ENCODE results near the gene ZBTB7C.

- TF ChIP-seq E2F4 (CRISPR knock-in tag; IDR thresholded peaks at IDR 0.05; ENCODE audit: low read depth) (no peak), ZBTB17 (CRISPR knock-in tag; IDR thresholded peaks at IDR 0.05) (no peak), TEAD1 (CRISPR knock-in tag; IDR thresholded peaks at IDR 0.05) (no peak), ZNF324 (CRISPR knock-in tag; IDR thresholded peaks at IDR 0.05) (no peak), NCOA2 (IDR thresholded peaks at IDR 0.05; ENCODE audit: partially characterized antibody in 2 of 2) (no peak), HBP1 (CRISPR knock-in tag; IDR thresholded peaks at IDR 0.05) (no peak), TEAD4 (IDR thresholded peaks at IDR 0.05; ENCODE audit: low read length) (no peak), TEAD4 (CRISPR knock-in tag; IDR thresholded peaks at IDR 0.05; ENCODE audit: borderline replicate concordance) (no peak), EP300 (IDR thresholded peaks at IDR 0.05; ENCODE audit: low read length) (no peak), DPF2 (IDR thresholded peaks at IDR 0.05) (no peak), FOXP1 (CRISPR knock-in tag; IDR thresholded peaks at IDR 0.05) (no peak)
Measured at GRCh38 chr18:48405978-48406377, 3.2 kb downstream of the ZBTB7C start.

All from K562 (cell line).